Common myeloid progenitor, CD34-positive (primary cell): Measurements from ENCODE around the gene CHMP4B.

ENCODE experiments used
- CTCF ChIA-PET: fragments of 350-600 bp; sonication (Branson Sonifier 250); formaldehyde crosslinking; loops from one replicate; lab custom pipeline; 2021; ENCODE audit warnings: antibody characterized with exemption; lab: Charles Lee
- POLR2A ChIA-PET: fragments of 350-600 bp; sonication (Branson Sonifier 250); formaldehyde crosslinking; loops from one replicate; lab custom pipeline; 2021; ENCODE audit warnings: antibody characterized with exemption; lab: Charles Lee
- DNase-seq, 3 donors: peaks; one replicate each; pipeline versions ENCODE4 v3.0.0 to v3.0.0-alpha.2; 2013
- H3K27ac ChIP-seq, 2 experiments: 1 replicate in 1 of 2; 2 replicates in 1 of 2; pipeline ENCODE4 v1.7.0; 2013; ENCODE audit warnings: inconsistent platforms in 2 of 2, low read length in 2 of 2, mild to moderate bottlenecking in 2 of 2, low read depth in 1 of 2, moderate library complexity in 1 of 2; ENCODE audit not compliant: severe bottlenecking in 2 of 2, insufficient read depth in 1 of 2, poor library complexity in 1 of 2
- H3K27me3 ChIP-seq, 5 experiments: replicated peaks in 2 of 5; 1 replicate in 3 of 5; 2 replicates in 2 of 5; pipeline versions ENCODE4 v1.6.1 to v1.7.0; 2013; ENCODE audit warnings: low read length in 4 of 5, mild to moderate bottlenecking in 2 of 5, moderate library complexity in 2 of 5, inconsistent platforms in 1 of 5; ENCODE audit not compliant: insufficient read depth in 5 of 5, control insufficient read depth in 4 of 5
- H3K36me3 ChIP-seq, 4 experiments: 1 replicate in 2 of 4; 2 replicates in 2 of 4; pipeline versions ENCODE4 v1.6.1 to v1.7.0; 2013; ENCODE audit warnings: low read length in 3 of 4, control low read depth in 1 of 4, mild to moderate bottlenecking in 1 of 4; ENCODE audit not compliant: control insufficient read depth in 4 of 4, insufficient read depth in 4 of 4
- H3K4me1 ChIP-seq, 4 experiments: 1 replicate in 3 of 4; 2 replicates in 1 of 4; pipeline versions ENCODE4 v1.6.1 to v1.7.1; 2013; ENCODE audit warnings: low read length in 3 of 4, mild to moderate bottlenecking in 3 of 4, control low read depth in 1 of 4, inconsistent platforms in 1 of 4, moderate library complexity in 1 of 4; ENCODE audit not compliant: control insufficient read depth in 4 of 4, insufficient read depth in 4 of 4; ENCODE audit errors: control extremely low read depth in 1 of 4
- H3K4me3 ChIP-seq, 7 experiments: 1 replicate in 4 of 7; 2 replicates in 3 of 7; pipeline versions ENCODE4 v1.5.1 to v1.7.0; 2013; ENCODE audit warnings: mild to moderate bottlenecking in 7 of 7, low read length in 6 of 7, moderate library complexity in 6 of 7, inconsistent platforms in 2 of 7, low read depth in 2 of 7, control low read depth in 1 of 7; ENCODE audit not compliant: insufficient read depth in 4 of 7, control insufficient read depth in 1 of 7; ENCODE audit errors: extremely low read depth in 1 of 7
- H3K9me3 ChIP-seq, 5 experiments: 1 replicate in 4 of 5; 2 replicates in 1 of 5; pipeline versions ENCODE4 v1.6.1 to v1.7.1; 2013; ENCODE audit warnings: low read length in 4 of 5, mild to moderate bottlenecking in 2 of 5, inconsistent platforms in 1 of 5, low read depth in 1 of 5, moderate library complexity in 1 of 5; ENCODE audit not compliant: control insufficient read depth in 4 of 5, insufficient read depth in 2 of 5; ENCODE audit errors: control extremely low read depth in 1 of 5
- WGBS: methylation state at CpG from one replicate; pipeline ENCODE4 v1.1.5; 2013; ENCODE audit not compliant: insufficient coverage; 5-methylcytosine and 5-hydroxymethylcytosine counted together

The CHMP4B gene

GRCh38 chr20:33863440-33864323, 52.5 kb downstream of the CHMP4B start:
- Histone ChIP-seq H3K36me3 (no peaks in the 10 kb centered on the region), H3K27ac (no peak overlapping the region), H3K9me3 (no peaks in the 10 kb centered on the region), H3K27me3 (peaks cover 0 to 2% (median 0%) of the 10 kb centered on the region in 5 experiments), H3K4me1 (peaks cover 0 to 17% (median 16%) of the 10 kb centered on the region in 4 experiments), H3K4me3 (no peak overlapping the region)
- POLR2A ChIA-PET: no interaction called here
- no peak for DNase-seq
- WGBS: 100% methylated on average over 2 of the region's 7 CpGs
- CTCF ChIA-PET: interaction anchor here (0.7 to 2.9 kb wide), 10 partner anchors 10 to 258 kb away, joined by 3 to 14 read pairs (median 4); no protein-coding TSS in a partner anchor

- CTCF ChIA-PET: no interaction called here
- DNase-seq: no peak
- H3K27ac ChIP-seq: no peak overlapping the region
- peaks cover 0 to 2% (median 0%) of the 10 kb centered on the region in 5 experiments for H3K27me3 ChIP-seq
- no peaks in the 10 kb centered on the region for H3K9me3 ChIP-seq
- H3K36me3 ChIP-seq: no peaks in the 10 kb centered on the region
- 100% methylated on average over 10 of the region's 15 CpGs for WGBS
- H3K4me1 ChIP-seq: peaks cover 0 to 10% (median 8%) of the 10 kb centered on the region in 4 experiments
- POLR2A ChIA-PET: no interaction called here
- H3K4me3 ChIP-seq: no peak overlapping the region
These were observed 53.3 kb downstream of the CHMP4B start for GRCh38 chr20:33864324-33864963.

GRCh38 chr20:33865761-33866370, 54.7 kb downstream of the CHMP4B start:
- CTCF ChIA-PET: no interaction called here
- H3K27ac ChIP-seq: no peak overlapping the region
- H3K36me3 ChIP-seq: no peaks in the 10 kb centered on the region
- 96% methylated on average over 12 of the region's 13 CpGs for WGBS
- H3K27me3 ChIP-seq: peaks cover 0 to 2% (median 0%) of the 10 kb centered on the region in 5 experiments
- peaks cover 0 to 5% (median 3%) of the 10 kb centered on the region in 4 experiments for H3K4me1 ChIP-seq
- no peaks in the 10 kb centered on the region for H3K9me3 ChIP-seq
- no peak for DNase-seq
- POLR2A ChIA-PET: no interaction called here
- no peak overlapping the region for H3K4me3 ChIP-seq

- POLR2A ChIA-PET: no interaction called here
- peaks cover 0 to 5% (median 3%) of the 10 kb centered on the region in 4 experiments for H3K4me1 ChIP-seq
- WGBS: 97% methylated on average over 8 of the region's 11 CpGs
These were observed 55.4 kb downstream of the CHMP4B start for GRCh38 chr20:33866398-33867100.

GRCh38 chr20:33868042-33868441, 56.9 kb downstream of the CHMP4B start:
- Histone ChIP-seq H3K4me3 (no peak overlapping the region), H3K27ac (no peak overlapping the region), H3K4me1 (peaks cover 0 to 2% (median 0%) of the 10 kb centered on the region in 4 experiments), H3K27me3 (peaks cover 0 to 2% (median 0%) of the 10 kb centered on the region in 5 experiments), H3K36me3 (no peaks in the 10 kb centered on the region), H3K9me3 (no peaks in the 10 kb centered on the region)
- 98% methylated on average over 6 of the region's 7 CpGs for WGBS
- POLR2A ChIA-PET: no interaction called here
- CTCF ChIA-PET: no interaction called here
- DNase-seq: no peak

More at GRCh38 chr20:33866398-33867100, 55.4 kb downstream of the CHMP4B start:
- Histone ChIP-seq H3K4me3 (no peak overlapping the region), H3K27me3 (peaks cover 0 to 2% (median 0%) of the 10 kb centered on the region in 5 experiments), H3K36me3 (no peaks in the 10 kb centered on the region), H3K27ac (no peak overlapping the region), H3K9me3 (no peaks in the 10 kb centered on the region)
- CTCF ChIA-PET: no interaction called here
- no peak for DNase-seq

- H3K27ac ChIP-seq: no peak overlapping the region
- WGBS: 98% methylated on average over 6 of the region's 6 CpGs
- H3K4me1 ChIP-seq: no peaks in the 10 kb centered on the region
- H3K4me3 ChIP-seq: no peak overlapping the region
- ChIA-PET CTCF (no interaction called here), POLR2A (no interaction called here)
- DNase-seq: no peak
- H3K27me3 ChIP-seq: peaks cover 0 to 2% (median 0%) of the 10 kb centered on the region in 5 experiments
- no peaks in the 10 kb centered on the region for H3K36me3 ChIP-seq
- H3K9me3 ChIP-seq: no peaks in the 10 kb centered on the region
These were observed 57.4 kb downstream of the CHMP4B start for GRCh38 chr20:33868595-33868994.
